Endothelial cell (in vitro differentiated cells): Measurements from ENCODE around the gene KIF3B. TPM values are rescaled to one million over a fixed set of nuclear protein-coding genes. Genes with fewer than 3 reads are reported as not detected.
"Not testable (repeated sequence)": the region's sequence is repeated elsewhere in the genome, so short reads cannot be mapped to it uniquely, and the experiment has no call there.

Experiments
- DNase-seq: peaks from one replicate; pipeline ENCODE4 v3.0.0; 2021; ENCODE audit warnings: low spot score
- H3K27ac Mint-ChIP-seq: one replicate; pipeline ENCODE4 v1.8.0; 2021; ENCODE audit warnings: mixed read lengths, inconsistent platforms; ENCODE audit not compliant: unreplicated experiment
- H3K27me3 Mint-ChIP-seq: one replicate; pipeline ENCODE4 v1.8.0; 2021; ENCODE audit warnings: mild to moderate bottlenecking, moderate library complexity, mixed read lengths, inconsistent platforms; ENCODE audit not compliant: unreplicated experiment
- H3K36me3 Mint-ChIP-seq: one replicate; pipeline ENCODE4 v1.8.0; 2021; ENCODE audit warnings: mild to moderate bottlenecking, low read depth, mixed read lengths, inconsistent platforms; ENCODE audit not compliant: unreplicated experiment
- H3K4me1 Mint-ChIP-seq: one replicate; pipeline ENCODE4 v1.8.0; 2021; ENCODE audit warnings: mild to moderate bottlenecking, mixed read lengths, inconsistent platforms; ENCODE audit not compliant: unreplicated experiment
- H3K4me3 Mint-ChIP-seq: one replicate; pipeline ENCODE4 v1.8.0; 2021; ENCODE audit warnings: mild to moderate bottlenecking, mixed read lengths, inconsistent platforms; ENCODE audit not compliant: unreplicated experiment
- H3K9me3 Mint-ChIP-seq: one replicate; pipeline ENCODE4 v1.8.0; 2021; ENCODE audit warnings: mixed read lengths, inconsistent platforms; ENCODE audit not compliant: unreplicated experiment
- CTCF ChIP-seq: fragments of 200-600 bp; sonication (generic); IDR thresholded peaks from one replicate; pipeline ENCODE4 v1.5.0; 2021; ENCODE audit warnings: antibody characterized with exemption; ENCODE audit not compliant: unreplicated experiment
- total RNA-seq: library from RNA; stranded (reverse); fragmentation: NEBNext Ultra II Directional; extraction: Animal tissue kit (Norgen Biotek cat#: 25700); gene quantifications from one replicate; pipeline ENCODE4 v1.2.1, GENCODE V29; 2021; ENCODE audit not compliant: unreplicated experiment

Gene KIF3B
- total RNA-seq, 1 donor from 2014 or later, result 34.7 TPM

GRCh38 chr20:32320305-32320704 is 42.9 kb downstream of the KIF3B start:
- TF ChIP-seq CTCF, result no peak
- peaks cover 17% of the 10 kb centered on the region for H3K36me3 Mint-ChIP-seq
- H3K4me3 Mint-ChIP-seq, result no peak overlapping the region

GRCh38 chr20:32321390-32321789 is 43.9 kb downstream of the KIF3B start:
- DNase-seq, result no peak
- H3K36me3 Mint-ChIP-seq, result peaks cover 9% of the 10 kb centered on the region
- no peaks in the 10 kb centered on the region for H3K9me3 Mint-ChIP-seq
- H3K4me1 Mint-ChIP-seq, result peaks cover 8% of the 10 kb centered on the region
- no peak overlapping the region for H3K4me3 Mint-ChIP-seq
- TF ChIP-seq CTCF, result no peak
- no peak overlapping the region for H3K27ac Mint-ChIP-seq
- H3K27me3 Mint-ChIP-seq, result peaks cover 1% of the 10 kb centered on the region

More at GRCh38 chr20:32320305-32320704, 42.9 kb downstream of the KIF3B start:
- DNase-seq, result no peak
- H3K27me3 Mint-ChIP-seq, result peaks cover 1% of the 10 kb centered on the region
- H3K27ac Mint-ChIP-seq, result no peak overlapping the region
- no peaks in the 10 kb centered on the region for H3K9me3 Mint-ChIP-seq
- peaks cover under 1% of the 10 kb centered on the region for H3K4me1 Mint-ChIP-seq

- not testable (repeated sequence) for H3K9me3 Mint-ChIP-seq, H3K36me3 Mint-ChIP-seq, H3K27ac Mint-ChIP-seq, H3K27me3 Mint-ChIP-seq, H3K4me3 Mint-ChIP-seq, DNase-seq
- peaks cover 13% of the 10 kb centered on the region for H3K4me1 Mint-ChIP-seq
Measured at GRCh38 chr20:32322260-32322659, 44.8 kb downstream of the KIF3B start.

- H3K4me1 Mint-ChIP-seq, result peaks cover 15% of the 10 kb centered on the region
- H3K27me3 Mint-ChIP-seq, H3K4me3 Mint-ChIP-seq, H3K9me3 Mint-ChIP-seq, DNase-seq, H3K36me3 Mint-ChIP-seq, H3K27ac Mint-ChIP-seq: not testable (repeated sequence)
Measured at GRCh38 chr20:32323761-32324160, 46.3 kb downstream of the KIF3B start.

- DNase-seq, result no peak
- no peak for TF ChIP-seq CTCF
Measured at GRCh38 chr20:32325706-32326503, 48.5 kb downstream of the KIF3B start.

GRCh38 chr20:32326504-32326845 is 49.0 kb downstream of the KIF3B start:
- no peak for TF ChIP-seq CTCF
- Mint-ChIP-seq H3K4me3 (no peak overlapping the region), H3K4me1 (peaks cover 23% of the 10 kb centered on the region), H3K27me3 (no peaks in the 10 kb centered on the region), H3K9me3 (no peaks in the 10 kb centered on the region), H3K36me3 (peaks cover 1% of the 10 kb centered on the region), H3K27ac (peak overlapping the region; percentile 92)
- no peak for DNase-seq

More at GRCh38 chr20:32325706-32326503, 48.5 kb downstream of the KIF3B start:
- H3K4me1 Mint-ChIP-seq, result peaks cover 17% of the 10 kb centered on the region
- no peaks in the 10 kb centered on the region for H3K36me3 Mint-ChIP-seq
- no peaks in the 10 kb centered on the region for H3K9me3 Mint-ChIP-seq
- no peaks in the 10 kb centered on the region for H3K27me3 Mint-ChIP-seq
- no peak overlapping the region for H3K4me3 Mint-ChIP-seq
- H3K27ac Mint-ChIP-seq, result peak overlapping the region; percentile 92
